Stimulated activated CD8-positive, alpha-beta memory T cell treated with anti-CD3 and anti-CD28 coated beads, Interleukin-4, amount 100 ng/mL, for 24 hours (primary cell): Measurements from ENCODE around the gene AAMP.

ENCODE experiments used
- DNase-seq: peaks from one replicate; pipeline ENCODE4 v3.0.0-alpha.2; 2020; ENCODE audit warnings: low read depth

The AAMP gene

GRCh38 chr2:218259099-218259961, 10.6 kb downstream of the AAMP start:
- no peak for DNase-seq

DNA sequence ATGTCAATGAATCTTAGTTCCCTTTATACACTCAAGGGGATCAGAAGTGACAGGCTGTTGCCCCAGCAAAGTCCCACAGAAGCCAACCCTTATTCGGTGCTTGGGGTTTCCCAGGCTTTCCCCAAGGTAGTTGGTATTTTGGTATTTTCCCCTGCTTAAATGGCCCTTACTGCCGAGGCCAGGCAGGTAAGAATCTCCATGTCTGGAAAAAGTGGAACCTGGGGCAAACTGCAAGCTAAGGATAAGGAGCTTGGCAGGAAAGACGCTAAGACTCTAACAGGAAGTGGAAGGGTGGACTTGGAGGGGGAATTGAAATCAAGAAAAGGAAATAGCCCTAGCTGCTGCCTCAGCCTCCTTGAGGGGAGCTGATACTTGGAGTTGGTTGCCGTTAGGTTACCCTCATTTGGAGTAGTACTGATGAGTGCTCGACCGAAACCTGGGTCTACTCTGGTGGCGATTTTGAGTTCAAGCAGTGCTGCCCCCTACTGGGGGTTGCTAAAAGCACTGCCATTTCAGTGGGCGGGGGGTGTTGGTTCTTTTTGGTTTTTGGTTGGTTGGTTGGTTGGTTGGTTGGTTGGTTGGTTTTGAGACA, 12.5 kb downstream of the AAMP start:
- DNase-seq, result peak; percentile 50

GRCh38 chr2:218256612-218257350, 13.2 kb downstream of the AAMP start:
- DNase-seq, result no peak

DNA sequence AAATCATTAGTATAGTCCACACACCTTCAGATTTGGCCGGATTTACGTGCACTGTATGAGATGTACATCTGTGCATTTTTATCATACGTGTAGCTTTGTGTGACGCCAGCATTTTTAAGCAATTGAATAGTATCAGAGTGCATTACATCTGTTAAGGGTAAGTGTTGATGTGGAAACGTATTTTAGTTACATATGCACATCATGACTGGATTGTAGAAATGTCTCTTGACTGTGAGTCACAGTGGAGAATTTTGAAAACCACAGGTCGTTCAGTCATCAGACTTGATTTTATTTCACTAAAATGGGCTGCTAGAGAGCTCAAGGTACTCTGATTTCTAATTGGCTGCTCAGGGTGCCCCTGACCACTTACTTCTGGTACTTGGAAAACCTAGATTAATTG, 14.5 kb downstream of the AAMP start:
- DNase-seq, result no peak

GRCh38 chr2:218253232-218253625, 16.7 kb downstream of the AAMP start:
- no peak for DNase-seq

- no peak for DNase-seq
Measured at GRCh38 chr2:218252509-218253231, 17.3 kb downstream of the AAMP start.

GRCh38 chr2:218249691-218250090, 20.2 kb downstream of the AAMP start:
- DNase-seq, result no peak

DNA sequence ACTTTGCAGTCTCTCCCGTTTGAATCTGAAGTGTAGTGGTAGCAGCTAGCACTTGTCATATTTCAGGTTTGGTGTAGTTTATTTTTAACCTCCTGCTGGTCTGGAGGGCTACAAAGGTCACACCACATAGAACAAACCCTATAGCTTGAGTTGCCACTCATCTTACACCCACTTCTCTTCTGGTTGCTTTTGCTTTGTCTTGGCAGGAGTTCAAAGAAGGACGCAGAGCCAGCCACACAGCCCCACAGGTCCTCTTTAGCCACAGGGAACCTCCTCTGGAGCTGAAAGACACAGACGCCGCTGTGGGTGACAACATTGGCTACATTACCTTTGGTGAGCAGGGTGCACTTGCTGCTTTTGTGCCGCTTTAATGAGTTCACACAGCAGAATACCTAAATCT, 24.7 kb downstream of the AAMP start:
- DNase-seq, result no peak

- DNase-seq, result no peak
Measured at GRCh38 chr2:218244665-218245064, 25.3 kb downstream of the AAMP start.

GRCh38 chr2:218244204-218244603, 25.7 kb downstream of the AAMP start:
- no peak for DNase-seq

GRCh38 chr2:218238887-218239286, 31.1 kb downstream of the AAMP start:
- no peak for DNase-seq

GRCh38 chr2:218236829-218237228, 33.1 kb downstream of the AAMP start:
- no peak for DNase-seq

GRCh38 chr2:218235017-218235416, 34.9 kb downstream of the AAMP start:
- DNase-seq, result no peak

GRCh38 chr2:218234521-218234920, 35.4 kb downstream of the AAMP start:
- no peak for DNase-seq

- DNase-seq, result no peak
Measured at GRCh38 chr2:218233543-218233942, 36.4 kb downstream of the AAMP start.

- DNase-seq, result no peak
Measured at GRCh38 chr2:218230882-218231281, 39.1 kb downstream of the AAMP start.

GRCh38 chr2:218229851-218230250, 40.1 kb downstream of the AAMP start:
- no peak for DNase-seq

GRCh38 chr2:218229239-218229638, 40.7 kb downstream of the AAMP start:
- no peak for DNase-seq

DNA sequence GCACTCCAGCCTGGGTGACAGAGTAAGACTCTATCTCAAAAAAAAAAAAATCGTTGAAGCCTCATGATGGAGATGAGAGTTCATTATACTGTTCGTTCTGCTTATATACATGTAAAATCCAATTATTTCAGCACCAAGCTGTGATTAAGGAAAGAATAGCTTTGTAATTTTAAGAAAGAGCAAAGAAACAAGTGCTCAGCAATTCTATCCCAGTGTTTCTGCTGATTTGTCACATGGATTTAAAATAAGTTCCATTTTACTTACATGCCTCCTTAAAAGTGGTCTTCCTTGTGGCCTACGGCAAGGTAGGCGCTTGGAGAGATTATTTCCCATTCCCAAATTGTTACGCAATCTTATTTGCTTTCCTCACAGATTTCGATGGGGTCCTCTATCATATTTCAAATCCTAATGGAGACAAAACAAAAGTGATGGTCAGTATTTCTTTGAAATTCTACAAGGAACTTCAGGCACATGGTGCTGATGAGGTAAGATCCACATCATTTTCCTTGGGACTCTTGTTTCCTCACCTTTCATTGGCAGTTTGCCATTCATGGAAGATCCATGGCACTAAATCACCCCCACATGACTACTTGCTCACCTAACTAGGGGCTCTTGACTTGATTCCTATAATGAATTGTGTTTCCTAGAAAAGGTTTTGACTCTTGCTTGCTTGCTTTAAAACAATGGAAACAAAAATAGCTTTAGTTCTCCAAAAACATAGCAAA, 41.4 kb downstream of the AAMP start:
- no peak for DNase-seq

DNA sequence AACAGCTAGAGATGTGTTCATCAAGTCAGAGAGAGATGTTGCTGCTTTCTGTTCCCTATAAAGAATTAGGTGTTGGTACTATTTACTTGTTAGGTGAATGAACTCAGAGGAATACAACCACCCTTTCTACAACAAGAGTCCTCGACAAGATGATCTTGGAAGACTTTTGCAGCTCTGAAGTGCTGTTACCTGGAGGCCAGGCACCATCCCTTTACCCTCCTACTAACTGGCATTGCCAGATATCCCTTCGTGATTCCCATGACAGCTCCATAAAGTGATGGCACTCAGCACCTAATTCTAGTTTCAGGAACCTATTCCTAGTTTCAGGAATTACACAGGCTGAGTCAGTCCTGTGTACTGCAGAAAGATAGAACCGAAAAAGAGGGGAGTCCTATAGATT, 43.0 kb downstream of the AAMP start:
- DNase-seq, result no peak

DNA sequence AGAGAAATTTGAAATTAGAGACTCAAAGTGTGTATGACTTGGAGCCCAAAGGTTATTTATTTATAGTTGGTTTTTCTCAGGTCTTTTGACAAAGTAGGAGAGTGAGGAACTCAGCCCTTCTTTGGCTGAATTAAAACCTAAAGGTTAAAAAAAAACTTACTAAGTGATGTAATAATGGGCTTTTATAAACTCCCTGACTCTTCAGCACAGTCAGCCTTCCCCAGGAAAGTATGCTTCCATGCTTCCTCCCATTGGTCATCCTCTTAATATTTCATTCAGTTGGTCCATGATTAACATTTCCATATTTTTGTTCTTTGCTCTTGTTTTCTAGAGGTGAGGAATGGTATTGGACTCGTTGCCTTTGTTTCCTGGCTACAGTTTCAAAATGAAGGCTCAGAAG, 45.8 kb downstream of the AAMP start:
- no peak for DNase-seq

DNA sequence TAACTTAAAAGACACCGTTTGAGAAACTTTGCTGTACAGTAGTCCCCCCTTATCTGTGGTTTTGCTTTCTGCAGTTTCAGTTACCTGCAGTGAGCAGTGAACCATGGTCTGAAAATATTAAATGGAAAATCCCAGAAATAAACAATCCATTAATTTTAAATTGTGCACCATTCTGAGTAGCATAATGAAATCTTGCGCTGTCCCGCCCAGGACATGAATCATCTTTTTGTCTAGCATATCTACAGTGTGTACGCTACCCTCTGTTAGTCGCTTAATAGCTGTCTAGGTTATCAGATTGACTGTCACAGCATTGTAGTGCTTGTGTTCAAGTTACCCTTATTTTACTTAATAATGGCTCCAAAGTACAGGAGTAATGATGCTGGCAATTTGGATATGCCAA, 46.9 kb downstream of the AAMP start:
- no peak for DNase-seq
